Gastroesophageal sphincter (tissue), 3 donors: Measurements from ENCODE around the gene KLHL29.

Experiments
- POLR2A ChIP-seq, 2 donors: fragments of 450-650 bp; IDR thresholded peaks; one replicate each; pipeline ENCODE4 v1.6.1; 2017; ENCODE audit warnings: antibody characterized with exemption in 2 of 2, mild to moderate bottlenecking in 2 of 2, moderate library complexity in 1 of 2
- TF ChIP-seq, protein P1 (sequence below), 4 experiments: fragments of 200-600 bp in 2 of 4; fragments of 450-650 bp in 2 of 4; sonication (generic) in 1 of 4; IDR thresholded peaks; one replicate each; pipeline ENCODE4 v1.5.1; 2017 to 2019; ENCODE audit warnings: antibody characterized with exemption in 4 of 4, mild to moderate bottlenecking in 2 of 4, moderate library complexity in 2 of 4

DNA sequence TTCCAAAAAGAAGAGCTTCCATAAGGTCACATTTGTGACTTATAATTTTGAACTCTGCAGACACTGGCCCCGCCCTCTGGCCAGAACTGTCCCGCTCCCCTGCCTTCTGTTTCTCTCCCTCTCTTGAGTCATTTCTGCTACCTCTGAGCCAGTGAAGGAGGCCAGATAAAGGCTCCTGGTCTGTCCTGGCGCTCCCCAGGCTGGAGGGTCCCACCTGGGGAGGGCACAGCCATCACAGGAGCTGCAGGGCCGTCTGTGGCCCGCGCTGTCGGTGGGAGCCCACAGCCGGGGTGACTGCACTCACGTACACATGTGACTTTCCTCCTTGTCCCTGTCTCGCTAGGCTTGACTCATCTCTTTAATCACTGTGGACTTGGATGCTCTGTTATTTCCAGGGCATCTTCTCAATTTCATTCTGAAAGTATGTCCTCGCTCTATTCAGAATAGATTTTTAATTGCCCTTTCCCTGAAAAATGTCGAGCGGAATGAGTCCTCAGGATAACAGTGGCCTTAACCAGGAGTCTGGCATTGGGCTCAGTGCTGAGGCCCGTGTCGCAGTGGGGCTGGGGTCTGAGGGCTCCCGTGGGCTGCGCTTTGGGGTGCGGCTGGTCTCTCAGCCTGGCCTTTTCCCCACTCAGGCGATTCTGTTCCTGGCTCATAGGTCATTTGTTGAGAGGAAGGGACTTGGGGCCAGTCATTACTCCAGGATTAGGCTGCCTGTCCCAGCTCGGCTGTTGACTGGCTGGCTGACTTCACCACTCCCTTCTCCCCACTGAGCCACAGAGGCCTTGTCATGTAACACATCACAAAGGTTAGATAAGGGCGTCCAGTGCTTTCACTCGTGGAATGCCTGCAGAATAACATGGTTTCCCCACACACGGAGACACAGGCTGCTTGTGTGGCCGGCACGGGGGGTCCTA is 34.5 kb downstream of the KLHL29 start:
- TF ChIP-seq POLR2A (IDR thresholded peaks at IDR 0.05), result no peak
- TF ChIP-seq, protein P1, sequence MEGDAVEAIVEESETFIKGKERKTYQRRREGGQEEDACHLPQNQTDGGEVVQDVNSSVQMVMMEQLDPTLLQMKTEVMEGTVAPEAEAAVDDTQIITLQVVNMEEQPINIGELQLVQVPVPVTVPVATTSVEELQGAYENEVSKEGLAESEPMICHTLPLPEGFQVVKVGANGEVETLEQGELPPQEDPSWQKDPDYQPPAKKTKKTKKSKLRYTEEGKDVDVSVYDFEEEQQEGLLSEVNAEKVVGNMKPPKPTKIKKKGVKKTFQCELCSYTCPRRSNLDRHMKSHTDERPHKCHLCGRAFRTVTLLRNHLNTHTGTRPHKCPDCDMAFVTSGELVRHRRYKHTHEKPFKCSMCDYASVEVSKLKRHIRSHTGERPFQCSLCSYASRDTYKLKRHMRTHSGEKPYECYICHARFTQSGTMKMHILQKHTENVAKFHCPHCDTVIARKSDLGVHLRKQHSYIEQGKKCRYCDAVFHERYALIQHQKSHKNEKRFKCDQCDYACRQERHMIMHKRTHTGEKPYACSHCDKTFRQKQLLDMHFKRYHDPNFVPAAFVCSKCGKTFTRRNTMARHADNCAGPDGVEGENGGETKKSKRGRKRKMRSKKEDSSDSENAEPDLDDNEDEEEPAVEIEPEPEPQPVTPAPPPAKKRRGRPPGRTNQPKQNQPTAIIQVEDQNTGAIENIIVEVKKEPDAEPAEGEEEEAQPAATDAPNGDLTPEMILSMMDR (IDR thresholded peaks at IDR 0.05), result no peak
